A549 (cell line): ENCODE results near the gene GRM4. TPM values are rescaled to one million over a fixed set of nuclear protein-coding genes. Genes with fewer than 3 reads are reported as not detected.

ENCODE experiments used
- ATAC-seq, 2 experiments: fragments of 200-7000 bp in 1 of 2; fragments of >200 bp in 1 of 2; cut with Nextera tagmentation in 1 of 2; cut with Tn5 transposase in 1 of 2; 3 replicates each; pipeline versions ENCODE4 v1.8.0 to v1.9.1; 2018 to 2020; ENCODE audit warnings: mild to moderate bottlenecking in 1 of 2, moderate library complexity in 1 of 2
- CTCF ChIA-PET: fragments of 300-600 bp; sonication (Branson Sonifier 250); formaldehyde crosslinking; extraction: SDS; loops from one replicate; lab custom pipeline; 2021; ENCODE audit warnings: antibody characterized with exemption, inconsistent platforms; lab: Yijun Ruan, JAX
- POLR2A ChIA-PET: fragments of 350-600 bp; formaldehyde crosslinking; extraction: SDS; loops from one replicate; lab custom pipeline; 2021; ENCODE audit warnings: antibody characterized with exemption, inconsistent platforms; lab: Yijun Ruan, JAX
- DNase-seq, 2 experiments: peaks; one replicate each; pipeline versions ENCODE4 v3.0.0 to v3.0.0-alpha.2; 2011 to 2016; ENCODE audit warnings: low read depth in 1 of 2, low spot score in 1 of 2
- FAIRE-seq: peaks from 2 replicates; lab custom pipeline; 2011; peaks lifted over from hg19 to GRCh38; lab: Jason Lieb, UNC
- H3K27ac ChIP-seq, 2 experiments: fragments of >200 bp; sonication (Bioruptor Twin); formaldehyde crosslinking; 3 replicates each; pipeline ENCODE4 v1.5.1; 2016 to 2017
- H3K4me1 ChIP-seq: fragments of >200 bp; sonication (Bioruptor Twin); formaldehyde crosslinking; 3 replicates; pipeline ENCODE4 v1.6.1; 2016
- H3K4me2 ChIP-seq: fragments of >200 bp; sonication (Bioruptor Twin); formaldehyde crosslinking; 3 replicates; pipeline ENCODE4 v1.6.1; 2016
- H3K4me3 ChIP-seq: fragments of >200 bp; sonication (Bioruptor Twin); formaldehyde crosslinking; 3 replicates; pipeline ENCODE4 v1.5.1; 2016
- H3K9me3 ChIP-seq: fragments of >200 bp; sonication (Bioruptor Twin); formaldehyde crosslinking; 3 replicates; pipeline ENCODE4 v1.6.1; 2016
- BHLHE40 ChIP-seq: IDR thresholded peaks from 2 replicates; pipeline ENCODE4 v1.6.1; 2012; ENCODE audit warnings: low read depth, low read length, inconsistent platforms
- CBX8 ChIP-seq: fragments of 200-600 bp; sonication (generic); IDR thresholded peaks from 2 replicates; pipeline ENCODE4 v1.6.1; 2016
- CEBPB ChIP-seq, 2 experiments: fragments of >200 bp in 1 of 2; sonication (Bioruptor Twin) in 1 of 2; formaldehyde crosslinking in 1 of 2; IDR thresholded peaks; 2 replicates each; pipeline ENCODE4 v1.6.1; 2012 to 2016
- EHMT2 ChIP-seq: fragments of 200-600 bp; sonication (generic); IDR thresholded peaks from 2 replicates; pipeline ENCODE4 v1.6.1; 2016; ENCODE audit warnings: antibody characterized with exemption, low read depth, mild to moderate bottlenecking, moderate library complexity
- FOSB ChIP-seq: fragments of 250-450 bp; sonication (Bioruptor Pico); IDR thresholded peaks from 2 replicates; pipeline ENCODE4 v1.5.0; 2020; ENCODE audit warnings: mild to moderate bottlenecking, moderate library complexity
- HEYL ChIP-seq: fragments of 250-450 bp; sonication (Bioruptor Pico); IDR thresholded peaks from 2 replicates; pipeline ENCODE4 v1.8.0; 2021; ENCODE audit warnings: mild to moderate bottlenecking, moderate library complexity
- HOXB13 ChIP-seq: fragments of 250-450 bp; sonication (Bioruptor Pico); IDR thresholded peaks from 2 replicates; pipeline ENCODE4 v1.5.0; 2020; ENCODE audit warnings: low read depth, mild to moderate bottlenecking, moderate library complexity
- JUNB ChIP-seq: fragments of >200 bp; sonication (Bioruptor Twin); formaldehyde crosslinking; IDR thresholded peaks from 2 replicates; pipeline ENCODE4 v1.6.1; 2016
- KDM5A ChIP-seq: fragments of 200-600 bp; sonication (generic); IDR thresholded peaks from 2 replicates; pipeline ENCODE4 v1.6.1; 2016; ENCODE audit warnings: antibody characterized with exemption, mild to moderate bottlenecking
- MAZ ChIP-seq: fragments of 150-350 bp; IDR thresholded peaks from 2 replicates; pipeline ENCODE4 v1.6.1; 2014; ENCODE audit warnings: antibody characterized with exemption, low read depth, low read length, borderline replicate concordance
- MYC ChIP-seq: IDR thresholded peaks from 2 replicates; pipeline ENCODE4 v1.6.1; 2012; ENCODE audit warnings: mild to moderate bottlenecking, inconsistent platforms, low read length, improper control_type of control experiment, borderline replicate concordance
- NFE2L2 ChIP-seq: fragments of 150-350 bp; conservative IDR thresholded peaks from 2 replicates; pipeline ENCODE4 v1.6.1; 2014; ENCODE audit warnings: low read length
- PHF8 ChIP-seq: fragments of 200-600 bp; sonication (generic); IDR thresholded peaks from 2 replicates; pipeline ENCODE4 v1.6.1; 2016; ENCODE audit warnings: low read depth, mild to moderate bottlenecking, antibody characterized with exemption, moderate library complexity, borderline replicate concordance
- POLR2A ChIP-seq: IDR thresholded peaks from 2 replicates; pipeline ENCODE4 v1.6.1; 2012; ENCODE audit warnings: mild to moderate bottlenecking, low read length
- POLR2AphosphoS2 ChIP-seq: conservative IDR thresholded peaks from 2 replicates; pipeline ENCODE4 v1.6.1; 2012; ENCODE audit warnings: low read length, improper control_type of control experiment, inconsistent platforms
- RCOR1 ChIP-seq: fragments of 150-350 bp; IDR thresholded peaks from 2 replicates; pipeline ENCODE4 v1.6.1; 2014; ENCODE audit warnings: antibody characterized with exemption, low read length, low read depth
- RFX5 ChIP-seq: fragments of 450-650 bp; IDR thresholded peaks from 2 replicates; pipeline ENCODE4 v1.7.1; 2014; ENCODE audit warnings: antibody characterized with exemption, mild to moderate bottlenecking, moderate library complexity
- RNF2 ChIP-seq: fragments of 200-600 bp; sonication (generic); IDR thresholded peaks from 2 replicates; pipeline ENCODE4 v1.6.1; 2016; ENCODE audit warnings: low read depth, mild to moderate bottlenecking, antibody characterized with exemption, moderate library complexity, borderline replicate concordance
- SMC3 ChIP-seq: fragments of >200 bp; sonication (Bioruptor Twin); formaldehyde crosslinking; IDR thresholded peaks from 3 replicates; pipeline ENCODE4 v1.6.1; 2018; ENCODE audit warnings: inconsistent platforms
- SREBF2 ChIP-seq: fragments of 450-650 bp; IDR thresholded peaks from 2 replicates; pipeline ENCODE4 v1.6.1; 2014; ENCODE audit warnings: mild to moderate bottlenecking, moderate library complexity
- ZSCAN20 ChIP-seq: fragments of 250-450 bp; sonication (Bioruptor Pico); IDR thresholded peaks from 2 replicates; pipeline ENCODE4 v1.8.0; 2022; ENCODE audit warnings: mild to moderate bottlenecking, moderate library complexity
- WGBS: methylation state at CpG from one replicate; pipeline ENCODE4 v1.1.6; 2017; ENCODE audit errors: missing lambda C conversion rate; 5-methylcytosine and 5-hydroxymethylcytosine counted together
- polyA plus RNA-seq, 4 experiments: library from polyadenylated mRNA; depleted of rRNA in 3 of 4; stranded (reverse); fragments of >200 nt; fragmentation: RNase III in 1 of 4; extraction: RNeasy Plus Mini Kit Qiagen cat#74134 plus additional on column Dnase treatment in 1 of 4; gene quantifications; 2 replicates in 3 of 4; 3 replicates in 1 of 4; pipeline ENCODE4 v1.2.3, GENCODE V29; 2011 to 2017
- TF ChIP-seq, protein P1 (sequence below): fragments of 200-600 bp; sonication (generic); IDR thresholded peaks from 2 replicates; pipeline ENCODE4 v1.6.1; 2016; ENCODE audit warnings: antibody characterized with exemption, mild to moderate bottlenecking, moderate library complexity
- TF ChIP-seq, protein P2 (sequence below): IDR thresholded peaks from 2 replicates; pipeline ENCODE4 v1.6.1; 2012
- TF ChIP-seq, protein P3 (sequence below): fragments of 150-350 bp; IDR thresholded peaks from 2 replicates; pipeline ENCODE4 v1.6.1; 2014; ENCODE audit warnings: low read depth, mild to moderate bottlenecking, low read length
- TF ChIP-seq, protein P4 (sequence below): fragments of >200 bp; sonication (Bioruptor Twin); formaldehyde crosslinking; IDR thresholded peaks from 3 replicates; pipeline ENCODE4 v1.6.1; 2016
- TF ChIP-seq, protein P5 (sequence below): fragments of 250-450 bp; sonication (Bioruptor Pico); IDR thresholded peaks from 2 replicates; pipeline ENCODE4 v1.5.0; 2021; ENCODE audit warnings: mild to moderate bottlenecking, moderate library complexity, borderline replicate concordance
- TF ChIP-seq, protein P6 (sequence below): fragments of 250-450 bp; sonication (Bioruptor Pico); IDR thresholded peaks from 2 replicates; pipeline ENCODE4 v1.5.0; 2020; ENCODE audit warnings: low read depth, mild to moderate bottlenecking, moderate library complexity

The GRM4 gene
- polyA plus RNA-seq, 2 of the 4 experiments (the other 2 are of a cell fraction): 0.05 TPM

DNA sequence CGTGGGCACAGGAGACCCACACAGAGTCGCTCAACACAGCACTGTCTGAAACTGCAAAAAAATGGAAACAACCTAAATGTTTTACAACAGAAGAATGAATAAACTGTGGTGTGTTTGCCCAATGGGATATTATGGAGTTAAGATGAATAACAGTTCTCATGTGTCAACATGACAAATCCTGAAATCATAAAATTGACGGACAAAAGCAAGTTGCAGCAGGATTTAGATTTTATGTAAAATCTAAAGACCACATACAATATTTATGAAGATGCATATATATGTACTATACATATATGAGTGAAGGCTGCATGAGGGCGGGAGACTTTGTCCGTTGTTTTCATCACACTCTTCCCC lies 79.7 kb downstream of the GRM4 start:
- no peak overlapping the region for H3K4me3 ChIP-seq
- POLR2A ChIA-PET: no interaction called here
- DNase-seq (no peak), FAIRE-seq (no peak), ATAC-seq (no peak)
- 47% methylated on average over 5 of the region's 5 CpGs for WGBS
- TF ChIP-seq BHLHE40 (no peak), POLR2A (no peak), RCOR1 (no peak), HEYL (CRISPR knock-in tag) (no peak), NFE2L2 (no peak), HOXB13 (CRISPR knock-in tag) (no peak), SMC3 (no peak), PHF8 (no peak), FOSB (CRISPR knock-in tag) (no peak), MAZ (no peak), MYC (no peak), POLR2AphosphoS2 (no peak), ZSCAN20 (CRISPR knock-in tag) (no peak), EHMT2 (no peak), KDM5A (no peak), SREBF2 (no peak), RNF2 (no peak)
- TF ChIP-seq, protein P1, sequence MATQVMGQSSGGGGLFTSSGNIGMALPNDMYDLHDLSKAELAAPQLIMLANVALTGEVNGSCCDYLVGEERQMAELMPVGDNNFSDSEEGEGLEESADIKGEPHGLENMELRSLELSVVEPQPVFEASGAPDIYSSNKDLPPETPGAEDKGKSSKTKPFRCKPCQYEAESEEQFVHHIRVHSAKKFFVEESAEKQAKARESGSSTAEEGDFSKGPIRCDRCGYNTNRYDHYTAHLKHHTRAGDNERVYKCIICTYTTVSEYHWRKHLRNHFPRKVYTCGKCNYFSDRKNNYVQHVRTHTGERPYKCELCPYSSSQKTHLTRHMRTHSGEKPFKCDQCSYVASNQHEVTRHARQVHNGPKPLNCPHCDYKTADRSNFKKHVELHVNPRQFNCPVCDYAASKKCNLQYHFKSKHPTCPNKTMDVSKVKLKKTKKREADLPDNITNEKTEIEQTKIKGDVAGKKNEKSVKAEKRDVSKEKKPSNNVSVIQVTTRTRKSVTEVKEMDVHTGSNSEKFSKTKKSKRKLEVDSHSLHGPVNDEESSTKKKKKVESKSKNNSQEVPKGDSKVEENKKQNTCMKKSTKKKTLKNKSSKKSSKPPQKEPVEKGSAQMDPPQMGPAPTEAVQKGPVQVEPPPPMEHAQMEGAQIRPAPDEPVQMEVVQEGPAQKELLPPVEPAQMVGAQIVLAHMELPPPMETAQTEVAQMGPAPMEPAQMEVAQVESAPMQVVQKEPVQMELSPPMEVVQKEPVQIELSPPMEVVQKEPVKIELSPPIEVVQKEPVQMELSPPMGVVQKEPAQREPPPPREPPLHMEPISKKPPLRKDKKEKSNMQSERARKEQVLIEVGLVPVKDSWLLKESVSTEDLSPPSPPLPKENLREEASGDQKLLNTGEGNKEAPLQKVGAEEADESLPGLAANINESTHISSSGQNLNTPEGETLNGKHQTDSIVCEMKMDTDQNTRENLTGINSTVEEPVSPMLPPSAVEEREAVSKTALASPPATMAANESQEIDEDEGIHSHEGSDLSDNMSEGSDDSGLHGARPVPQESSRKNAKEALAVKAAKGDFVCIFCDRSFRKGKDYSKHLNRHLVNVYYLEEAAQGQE: no peak
- TF ChIP-seq, protein P2, sequence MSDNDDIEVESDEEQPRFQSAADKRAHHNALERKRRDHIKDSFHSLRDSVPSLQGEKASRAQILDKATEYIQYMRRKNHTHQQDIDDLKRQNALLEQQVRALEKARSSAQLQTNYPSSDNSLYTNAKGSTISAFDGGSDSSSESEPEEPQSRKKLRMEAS: no peak
- TF ChIP-seq, protein P3, sequence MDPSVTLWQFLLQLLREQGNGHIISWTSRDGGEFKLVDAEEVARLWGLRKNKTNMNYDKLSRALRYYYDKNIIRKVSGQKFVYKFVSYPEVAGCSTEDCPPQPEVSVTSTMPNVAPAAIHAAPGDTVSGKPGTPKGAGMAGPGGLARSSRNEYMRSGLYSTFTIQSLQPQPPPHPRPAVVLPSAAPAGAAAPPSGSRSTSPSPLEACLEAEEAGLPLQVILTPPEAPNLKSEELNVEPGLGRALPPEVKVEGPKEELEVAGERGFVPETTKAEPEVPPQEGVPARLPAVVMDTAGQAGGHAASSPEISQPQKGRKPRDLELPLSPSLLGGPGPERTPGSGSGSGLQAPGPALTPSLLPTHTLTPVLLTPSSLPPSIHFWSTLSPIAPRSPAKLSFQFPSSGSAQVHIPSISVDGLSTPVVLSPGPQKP: no peak
- no peak overlapping the region for H3K4me2 ChIP-seq
- H3K9me3 ChIP-seq: no peaks in the 10 kb centered on the region
- H3K4me1 ChIP-seq: no peaks in the 10 kb centered on the region
- CTCF ChIA-PET: interaction anchor here (3.0 kb wide), 1 partner anchor 12 kb away, joined by 14 read pairs; no protein-coding TSS in a partner anchor
- no peak overlapping the region for H3K27ac ChIP-seq

DNA sequence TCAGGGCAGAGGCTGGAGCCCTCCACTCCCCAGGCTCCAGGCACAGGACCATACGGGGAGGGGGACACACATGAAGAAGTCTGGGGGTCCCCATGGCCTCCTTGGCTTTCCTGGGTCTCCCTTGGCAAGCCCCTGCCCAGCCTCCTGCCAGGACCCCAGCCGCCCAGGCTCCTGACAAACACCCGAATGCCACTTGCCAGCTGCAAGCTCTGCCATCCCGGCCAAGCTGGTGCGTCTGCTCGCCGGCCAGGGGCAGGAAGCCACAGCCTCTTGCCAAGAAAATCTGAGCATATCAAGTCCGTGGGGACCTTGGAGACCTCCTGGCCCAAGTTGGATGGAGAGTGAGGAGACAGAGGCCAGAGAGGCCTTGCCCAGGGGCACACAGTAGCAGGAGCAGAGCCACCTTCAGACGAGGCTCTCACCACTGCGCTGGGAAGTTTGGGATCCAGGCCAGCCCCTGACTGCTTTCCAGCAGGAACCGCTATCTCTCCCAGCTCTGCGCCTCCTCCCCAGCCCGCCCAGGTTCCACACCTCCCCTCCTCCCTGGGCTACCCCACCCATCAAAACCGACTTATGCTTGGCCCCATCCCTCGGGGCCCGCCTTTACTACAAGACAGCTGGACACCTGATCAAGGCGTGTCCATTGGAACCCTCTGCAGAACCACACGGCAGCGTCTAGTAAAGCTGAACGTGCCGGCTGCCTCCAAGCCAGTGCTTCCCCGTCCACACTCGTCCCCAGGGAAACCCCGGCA lies 80.2 kb downstream of the GRM4 start:
- WGBS: 24% methylated on average over 18 of the region's 24 CpGs
- Histone ChIP-seq H3K27ac (no peak overlapping the region), H3K4me1 (no peaks in the 10 kb centered on the region), H3K4me2 (no peak overlapping the region), H3K9me3 (no peaks in the 10 kb centered on the region), H3K4me3 (no peak overlapping the region)
- no peak for TF ChIP-seq CEBPB (IDR thresholded peaks at IDR 0.05)
- TF ChIP-seq, protein P4, sequence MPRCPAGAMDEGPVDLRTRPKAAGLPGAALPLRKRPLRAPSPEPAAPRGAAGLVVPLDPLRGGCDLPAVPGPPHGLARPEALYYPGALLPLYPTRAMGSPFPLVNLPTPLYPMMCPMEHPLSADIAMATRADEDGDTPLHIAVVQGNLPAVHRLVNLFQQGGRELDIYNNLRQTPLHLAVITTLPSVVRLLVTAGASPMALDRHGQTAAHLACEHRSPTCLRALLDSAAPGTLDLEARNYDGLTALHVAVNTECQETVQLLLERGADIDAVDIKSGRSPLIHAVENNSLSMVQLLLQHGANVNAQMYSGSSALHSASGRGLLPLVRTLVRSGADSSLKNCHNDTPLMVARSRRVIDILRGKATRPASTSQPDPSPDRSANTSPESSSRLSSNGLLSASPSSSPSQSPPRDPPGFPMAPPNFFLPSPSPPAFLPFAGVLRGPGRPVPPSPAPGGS: no peak
- no peak for TF ChIP-seq JUNB
- no peak for TF ChIP-seq RNF2
- TF ChIP-seq, protein P5, sequence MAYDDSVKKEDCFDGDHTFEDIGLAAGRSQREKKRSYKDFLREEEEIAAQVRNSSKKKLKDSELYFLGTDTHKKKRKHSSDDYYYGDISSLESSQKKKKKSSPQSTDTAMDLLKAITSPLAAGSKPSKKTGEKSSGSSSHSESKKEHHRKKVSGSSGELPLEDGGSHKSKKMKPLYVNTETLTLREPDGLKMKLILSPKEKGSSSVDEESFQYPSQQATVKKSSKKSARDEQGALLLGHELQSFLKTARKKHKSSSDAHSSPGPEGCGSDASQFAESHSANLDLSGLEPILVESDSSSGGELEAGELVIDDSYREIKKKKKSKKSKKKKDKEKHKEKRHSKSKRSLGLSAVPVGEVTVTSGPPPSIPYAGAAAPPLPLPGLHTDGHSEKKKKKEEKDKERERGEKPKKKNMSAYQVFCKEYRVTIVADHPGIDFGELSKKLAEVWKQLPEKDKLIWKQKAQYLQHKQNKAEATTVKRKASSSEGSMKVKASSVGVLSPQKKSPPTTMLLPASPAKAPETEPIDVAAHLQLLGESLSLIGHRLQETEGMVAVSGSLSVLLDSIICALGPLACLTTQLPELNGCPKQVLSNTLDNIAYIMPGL (CRISPR knock-in tag): no peak
- TF ChIP-seq, protein P6, sequence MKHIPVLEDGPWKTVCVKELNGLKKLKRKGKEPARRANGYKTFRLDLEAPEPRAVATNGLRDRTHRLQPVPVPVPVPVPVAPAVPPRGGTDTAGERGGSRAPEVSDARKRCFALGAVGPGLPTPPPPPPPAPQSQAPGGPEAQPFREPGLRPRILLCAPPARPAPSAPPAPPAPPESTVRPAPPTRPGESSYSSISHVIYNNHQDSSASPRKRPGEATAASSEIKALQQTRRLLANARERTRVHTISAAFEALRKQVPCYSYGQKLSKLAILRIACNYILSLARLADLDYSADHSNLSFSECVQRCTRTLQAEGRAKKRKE (CRISPR knock-in tag): no peak
- no peak for TF ChIP-seq HOXB13 (CRISPR knock-in tag)
- TF ChIP-seq RFX5: no peak
- no peak for TF ChIP-seq CBX8
- DNase-seq: no peak
- POLR2A ChIA-PET: no interaction called here
- no peak for FAIRE-seq
- peak; percentile 23 to 46; a peak in 3 of 6 replicates for ATAC-seq
- CTCF ChIA-PET: interaction anchor here (3.0 kb wide), 1 partner anchor 12 kb away, joined by 14 read pairs; no protein-coding TSS in a partner anchor
